Esophagus squamous epithelium (tissue), 5 donors: ENCODE data around the gene TIGIT. TPM values are rescaled to one million over a fixed set of nuclear protein-coding genes. Genes with fewer than 3 reads are reported as not detected.
A peak's percentile ranks its signal among the peaks of the same experiment; 100 is the strongest.

Source experiments
- DNase-seq: peaks from one replicate; lab custom pipeline; 2025; lab: John Stamatoyannopoulos, UW
- H3K27ac ChIP-seq, 4 donors: fragments of 200-600 bp; sonication (generic); one replicate each; pipeline ENCODE4 v1.5.1; 2016 to 2019; ENCODE audit warnings: mild to moderate bottlenecking in 1 of 4
- H3K27me3 ChIP-seq, 4 donors: fragments of 200-600 bp; sonication (generic); 1 replicate in 3 of 4; 2 replicates in 1 of 4; pipeline versions ENCODE4 v1.5.1 to v1.6.0; 2017 to 2021; ENCODE audit warnings: antibody characterized with exemption in 1 of 4
- H3K36me3 ChIP-seq, 3 donors: fragments of 200-600 bp; sonication (generic); one replicate each; pipeline ENCODE4 v1.5.1; 2016 to 2019
- H3K4me1 ChIP-seq, 3 donors: fragments of 200-600 bp; sonication (generic); one replicate each; pipeline ENCODE4 v1.5.1; 2017 to 2019
- H3K4me3 ChIP-seq, 4 donors: fragments of 200-600 bp; sonication (generic); 1 replicate in 3 of 4; 2 replicates in 1 of 4; pipeline ENCODE4 v1.5.1; 2016 to 2019; ENCODE audit warnings: mild to moderate bottlenecking in 2 of 4, moderate library complexity in 1 of 4
- H3K9me3 ChIP-seq, 3 donors: fragments of 200-600 bp; sonication (generic); one replicate each; pipeline ENCODE4 v1.5.1; 2016 to 2019
- CTCF ChIP-seq, 6 experiments: fragments of 450-650 bp in 4 of 6; fragments of 200-600 bp in 2 of 6; sonication (generic) in 2 of 6; IDR thresholded peaks; one replicate each; pipeline ENCODE4 v1.5.1; 2016 to 2019; ENCODE audit warnings: antibody characterized with exemption in 6 of 6, mild to moderate bottlenecking in 4 of 6, moderate library complexity in 4 of 6
- POLR2A ChIP-seq, 4 donors: fragments of 450-650 bp; IDR thresholded peaks; one replicate each; pipeline ENCODE4 v1.6.1; 2017; ENCODE audit warnings: antibody characterized with exemption in 4 of 4, mild to moderate bottlenecking in 4 of 4, moderate library complexity in 3 of 4
- WGBS, 2 donors: methylation state at CpG; one replicate each; pipeline ENCODE4 v1.1.5; 2018; 5-methylcytosine and 5-hydroxymethylcytosine counted together
- intact Hi-C: fragments of 100-400 bp; cut with DNase I; formaldehyde crosslinking; loops from one replicate; pipeline ENCODE4 v1.15.0; 2022
- total RNA-seq, 4 donors: library from RNA; depleted of rRNA; stranded (reverse); fragments of >200 nt; gene quantifications; one replicate each; pipeline ENCODE4 v1.1.0, GENCODE V29; 2016
- donor health status: DM: yes; HTN: yes; CAD: no.

TIGIT gene
- total RNA-seq, 4 donors from 2014 or later: 0.26 to 0.94 (median 0.72) TPM

GRCh38 chr3:114336122-114336697 is 42.4 kb downstream of the TIGIT start:
- TF ChIP-seq CTCF (IDR thresholded peaks at IDR 0.05): peak in 4 of 6 experiments; percentile 25 to 50 (median 33)
- no peak for TF ChIP-seq POLR2A (IDR thresholded peaks at IDR 0.05)
- intact Hi-C loops: no loop called here
- peaks cover 0 to 19% (median 0%) of the 10 kb centered on the region in 3 donors for H3K36me3 ChIP-seq
- H3K27me3 ChIP-seq: no peaks in the 10 kb centered on the region
- DNase-seq: no peak
- no peak overlapping the region for H3K27ac ChIP-seq
- H3K9me3 ChIP-seq: no peaks in the 10 kb centered on the region
- WGBS, 2 donors: 82 to 93% methylated on average over 1 of the region's 1 CpG
- no peak overlapping the region for H3K4me3 ChIP-seq
- no peaks in the 10 kb centered on the region for H3K4me1 ChIP-seq

GRCh38 chr3:114336857-114337256 is 43.0 kb downstream of the TIGIT start:
- Histone ChIP-seq H3K27me3 (no peaks in the 10 kb centered on the region), H3K4me1 (no peaks in the 10 kb centered on the region), H3K36me3 (peaks cover 0 to 25% (median 0%) of the 10 kb centered on the region in 3 donors), H3K4me3 (no peak overlapping the region), H3K27ac (no peak overlapping the region), H3K9me3 (no peaks in the 10 kb centered on the region)
- WGBS, 2 donors: 81 to 85% methylated on average over 3 of the region's 3 CpGs
- intact Hi-C loops: no loop called here
- no peak for TF ChIP-seq CTCF (IDR thresholded peaks at IDR 0.05)
- DNase-seq: no peak

GRCh38 chr3:114338651-114339357 is 45.0 kb downstream of the TIGIT start:
- H3K27me3 ChIP-seq: no peaks in the 10 kb centered on the region
- H3K36me3 ChIP-seq: peaks cover 0 to 26% (median 0%) of the 10 kb centered on the region in 3 donors
- intact Hi-C loops: no loop called here
- no peaks in the 10 kb centered on the region for H3K9me3 ChIP-seq
- no peak overlapping the region for H3K4me3 ChIP-seq
- TF ChIP-seq CTCF (IDR thresholded peaks at IDR 0.05) (no peak), POLR2A (IDR thresholded peaks at IDR 0.05) (no peak)
- DNase-seq: no peak
- H3K4me1 ChIP-seq: no peaks in the 10 kb centered on the region
- H3K27ac ChIP-seq: no peak overlapping the region
- 90 to 91% methylated on average over 13 to 16 of the region's 19 CpGs for WGBS, 2 donors

GRCh38 chr3:114344492-114344891 is 50.7 kb downstream of the TIGIT start:
- Histone ChIP-seq H3K27ac (no peak overlapping the region), H3K27me3 (no peaks in the 10 kb centered on the region), H3K9me3 (no peaks in the 10 kb centered on the region), H3K4me1 (no peaks in the 10 kb centered on the region), H3K36me3 (peaks cover 0 to 19% (median 0%) of the 10 kb centered on the region in 3 donors), H3K4me3 (no peak overlapping the region)
- no peak for TF ChIP-seq POLR2A (IDR thresholded peaks at IDR 0.05)
- WGBS, 2 donors: 88 to 96% methylated on average over 1 of the region's 1 CpG
- intact Hi-C loops: no loop called here
- no peak for DNase-seq

- Histone ChIP-seq H3K27me3 (no peaks in the 10 kb centered on the region), H3K36me3 (peaks cover 0 to 35% (median 10%) of the 10 kb centered on the region in 3 donors), H3K4me3 (no peak overlapping the region), H3K27ac (no peak overlapping the region), H3K9me3 (no peaks in the 10 kb centered on the region), H3K4me1 (no peaks in the 10 kb centered on the region)
- TF ChIP-seq POLR2A (IDR thresholded peaks at IDR 0.05) (no peak), CTCF (IDR thresholded peaks at IDR 0.05) (no peak)
- no peak for DNase-seq
- intact Hi-C loops: no loop called here
- 98 to 99% methylated on average over 6 to 9 of the region's 12 CpGs for WGBS, 2 donors
Measured at GRCh38 chr3:114350271-114350670, 56.4 kb downstream of the TIGIT start.
